ENCODE measurements around the gene DPH2. TPM values are rescaled to one million over a fixed set of nuclear protein-coding genes. Genes with fewer than 3 reads are reported as not detected.

DPH2 gene
- total RNA-seq, 1 experiment from 2014 or later = 47.9 TPM

Other genes with a start within 250 kb of the DPH2 start
- gene ARTN, start 36.2 kb upstream of the DPH2 start, total RNA-seq (2014; rRNA removed; shearing (Covaris generic)) = 2.8 and 3.0 TPM in 2 replicates
- 15.4 and 17.7 TPM in 2 replicates for gene IPO13, start 23.1 kb upstream of the DPH2 start, total RNA-seq (2014; rRNA removed; shearing (Covaris generic))
- gene ATP6V0B, start 5.0 kb downstream of the DPH2 start, total RNA-seq (2014; rRNA removed; shearing (Covaris generic)) = 89.7 and 109 TPM in 2 replicates
- 65.9 and 67.4 TPM in 2 replicates for gene B4GALT2, start 9.2 kb downstream of the DPH2 start, total RNA-seq (2014; rRNA removed; shearing (Covaris generic))
- 0.85 and 1.6 TPM in 2 replicates for gene CCDC24, start 21.6 kb downstream of the DPH2 start, total RNA-seq (2014; rRNA removed; shearing (Covaris generic))
- gene SLC6A9, start 61.5 kb downstream of the DPH2 start, total RNA-seq (2014; rRNA removed; shearing (Covaris generic)) = 0.51 and 0.63 TPM in 2 replicates
- gene KLF17, start 148.8 kb downstream of the DPH2 start, total RNA-seq (2014; rRNA removed; shearing (Covaris generic)) = not detected in 2 replicates
- 0.05 TPM in 1 of 2 replicates, not detected in the other for gene KLF18, start 171.6 kb downstream of the DPH2 start, total RNA-seq (2014; rRNA removed; shearing (Covaris generic))
- 32.4 and 34.0 TPM in 2 replicates for gene DMAP1, start 243.5 kb downstream of the DPH2 start, total RNA-seq (2014; rRNA removed; shearing (Covaris generic))

Measured in SJCRH30 (cell line).